ENCODE results near the gene VIL1.

The VIL1 gene

GRCh38 chr2:218405086-218405745 is 13.7 kb upstream of the VIL1 start:
- no peak for DNase-seq (ENCODE audit: low read depth in 2 of 2, low spot score in 1 of 2)

GRCh38 chr2:218405746-218406208 is 13.1 kb upstream of the VIL1 start:
- no peak for DNase-seq (ENCODE audit: low read depth in 2 of 2, low spot score in 1 of 2)

- DNase-seq (ENCODE audit: low read depth in 2 of 2, low spot score in 1 of 2): peak; percentile 65 to 84
These were observed 12.5 kb upstream of the VIL1 start for GRCh38 chr2:218406209-218406948.

GRCh38 chr2:218406949-218407618 is 11.8 kb upstream of the VIL1 start:
- peak in 1 of 2 donors; percentile 41 for DNase-seq (ENCODE audit: low read depth in 2 of 2, low spot score in 1 of 2)

- no peak for DNase-seq (ENCODE audit: low read depth in 2 of 2, low spot score in 1 of 2)
These were observed 11.2 kb upstream of the VIL1 start for GRCh38 chr2:218407717-218408116.

GRCh38 chr2:218418321-218418716 is 604 bp upstream of the VIL1 start:
- no peak for DNase-seq (ENCODE audit: low read depth in 2 of 2, low spot score in 1 of 2)

GRCh38 chr2:218419630-218420216 is 800 bp downstream of the VIL1 start:
- DNase-seq (ENCODE audit: low read depth in 2 of 2, low spot score in 1 of 2): no peak

- DNase-seq (ENCODE audit: low read depth in 2 of 2, low spot score in 1 of 2): no peak
These were observed 2.1 kb downstream of the VIL1 start for GRCh38 chr2:218421027-218421426.

GRCh38 chr2:218422403-218423086 is 3.6 kb downstream of the VIL1 start:
- no peak for DNase-seq (ENCODE audit: low read depth in 2 of 2, low spot score in 1 of 2)

- DNase-seq (ENCODE audit: low read depth in 2 of 2, low spot score in 1 of 2): no peak
These were observed 4.7 kb downstream of the VIL1 start for GRCh38 chr2:218423584-218423983.

- no peak for DNase-seq (ENCODE audit: low read depth in 2 of 2, low spot score in 1 of 2)
These were observed 6.6 kb downstream of the VIL1 start for GRCh38 chr2:218425531-218425930.

GRCh38 chr2:218427741-218428140 is 8.8 kb downstream of the VIL1 start:
- DNase-seq (ENCODE audit: low read depth in 2 of 2, low spot score in 1 of 2): no peak

GRCh38 chr2:218428846-218429558 is 10.1 kb downstream of the VIL1 start:
- DNase-seq (ENCODE audit: low read depth in 2 of 2, low spot score in 1 of 2): no peak

- DNase-seq (ENCODE audit: low read depth in 2 of 2, low spot score in 1 of 2): no peak
These were observed 11.2 kb downstream of the VIL1 start for GRCh38 chr2:218429911-218430692.

GRCh38 chr2:218430721-218431120 is 11.8 kb downstream of the VIL1 start:
- no peak for DNase-seq (ENCODE audit: low read depth in 2 of 2, low spot score in 1 of 2)

GRCh38 chr2:218431878-218432277 is 13.0 kb downstream of the VIL1 start:
- DNase-seq (ENCODE audit: low read depth in 2 of 2, low spot score in 1 of 2): no peak

- no peak for DNase-seq (ENCODE audit: low read depth in 2 of 2, low spot score in 1 of 2)
These were observed 13.9 kb downstream of the VIL1 start for GRCh38 chr2:218432676-218433365.

GRCh38 chr2:218434456-218434855 is 15.5 kb downstream of the VIL1 start:
- no peak for DNase-seq (ENCODE audit: low read depth in 2 of 2, low spot score in 1 of 2)

Measured in stimulated activated CD8-positive, alpha-beta memory T cell treated with anti-CD3 and anti-CD28 coated beads, Interleukin-4, amount 100 ng/mL, for 4 hours (primary cell).